ENCODE measurements around the gene ENPP5. TPM values are rescaled to one million over a fixed set of nuclear protein-coding genes. Genes with fewer than 3 reads are reported as not detected.

ENPP5 gene
- total RNA-seq, 1 experiment from 2014 or later, result 9.1 TPM

- Mint-ChIP-seq H3K27ac (no peak overlapping the region), H3K27me3 (ENCODE audit: low read depth) (peaks cover 38% of the 10 kb centered on the region), H3K4me1 (peaks cover 8% of the 10 kb centered on the region), H3K9me3 (no peaks in the 10 kb centered on the region; the same call in 1 of the 2 replicates), H3K36me3 (no peaks in the 10 kb centered on the region), H3K4me3 (no peak overlapping the region)
- ATAC-seq (no peak), DNase-seq (ENCODE audit: low spot score) (no peak)
- CTCF ChIA-PET, result no interaction called here
- TF ChIP-seq TEAD4 (CRISPR knock-in tag; IDR thresholded peaks at IDR 0.05) (no peak), IRF2 (CRISPR knock-in tag; IDR thresholded peaks at IDR 0.05; ENCODE audit: borderline replicate concordance, low read depth) (no peak), ZNF232 (CRISPR knock-in tag; IDR thresholded peaks at IDR 0.05) (no peak), PRRX2 (CRISPR knock-in tag; IDR thresholded peaks at IDR 0.05) (no peak)
- POLR2A ChIA-PET, result no interaction called here
Observed at GRCh38 chr6:46217671-46218131, 46.9 kb upstream of the ENPP5 start.

GRCh38 chr6:46216879-46217278 lies 46.1 kb upstream of the ENPP5 start:
- no peak overlapping the region for H3K4me3 Mint-ChIP-seq
- H3K27me3 Mint-ChIP-seq (ENCODE audit: low read depth), result peaks cover 38% of the 10 kb centered on the region
- ChIA-PET POLR2A (no interaction called here), CTCF (no interaction called here)
- ATAC-seq (no peak), DNase-seq (ENCODE audit: low spot score) (no peak)
- no peaks in the 10 kb centered on the region; the same call in 1 of the 2 replicates for H3K9me3 Mint-ChIP-seq
- H3K36me3 Mint-ChIP-seq, result no peaks in the 10 kb centered on the region
- no peak for TF ChIP-seq USF2 (CRISPR knock-in tag; IDR thresholded peaks at IDR 0.05)
- TF ChIP-seq, protein P1, sequence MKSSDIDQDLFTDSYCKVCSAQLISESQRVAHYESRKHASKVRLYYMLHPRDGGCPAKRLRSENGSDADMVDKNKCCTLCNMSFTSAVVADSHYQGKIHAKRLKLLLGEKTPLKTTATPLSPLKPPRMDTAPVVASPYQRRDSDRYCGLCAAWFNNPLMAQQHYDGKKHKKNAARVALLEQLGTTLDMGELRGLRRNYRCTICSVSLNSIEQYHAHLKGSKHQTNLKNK (CRISPR knock-in tag; IDR thresholded peaks at IDR 0.05), result no peak
- TF ChIP-seq, protein P2, sequence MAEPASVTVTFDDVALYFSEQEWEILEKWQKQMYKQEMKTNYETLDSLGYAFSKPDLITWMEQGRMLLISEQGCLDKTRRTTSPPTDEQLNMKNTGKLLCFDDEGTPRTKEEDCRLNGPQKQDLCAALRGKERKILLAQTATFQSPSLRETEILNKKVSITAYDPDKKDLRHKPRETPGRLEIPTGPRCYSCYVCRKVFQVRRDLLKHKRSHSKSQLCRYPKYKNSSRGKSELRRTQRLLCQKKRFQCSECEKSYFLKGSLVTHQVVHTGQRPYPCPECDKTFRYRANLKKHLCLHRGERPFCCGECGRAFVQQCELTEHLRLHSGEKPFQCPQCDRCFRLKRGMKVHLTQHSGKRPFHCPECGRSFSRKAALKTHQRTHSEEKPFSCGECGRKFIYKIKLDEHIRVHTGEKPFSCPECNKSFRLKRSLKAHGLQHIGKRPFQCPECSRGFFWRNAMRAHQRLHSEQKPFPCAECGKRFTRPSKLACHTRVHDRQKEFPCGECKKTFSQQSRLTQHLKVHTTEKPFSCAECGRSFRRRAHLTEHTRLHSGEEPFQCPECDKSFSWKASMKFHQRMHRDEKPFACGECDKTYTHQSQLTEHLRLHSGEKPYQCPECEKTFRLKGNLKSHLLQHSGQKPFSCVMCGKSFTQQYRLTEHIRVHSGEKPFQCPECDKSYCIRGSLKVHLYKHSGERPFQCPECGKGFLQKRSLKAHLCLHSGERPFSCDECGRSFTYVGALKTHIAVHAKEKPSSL (CRISPR knock-in tag; conservative IDR thresholded peaks at IDR 0.05), result no peak
- no peak for TF ChIP-seq ZNF396 (CRISPR knock-in tag; IDR thresholded peaks at IDR 0.05; ENCODE audit: borderline replicate concordance)
- TF ChIP-seq, protein P3, sequence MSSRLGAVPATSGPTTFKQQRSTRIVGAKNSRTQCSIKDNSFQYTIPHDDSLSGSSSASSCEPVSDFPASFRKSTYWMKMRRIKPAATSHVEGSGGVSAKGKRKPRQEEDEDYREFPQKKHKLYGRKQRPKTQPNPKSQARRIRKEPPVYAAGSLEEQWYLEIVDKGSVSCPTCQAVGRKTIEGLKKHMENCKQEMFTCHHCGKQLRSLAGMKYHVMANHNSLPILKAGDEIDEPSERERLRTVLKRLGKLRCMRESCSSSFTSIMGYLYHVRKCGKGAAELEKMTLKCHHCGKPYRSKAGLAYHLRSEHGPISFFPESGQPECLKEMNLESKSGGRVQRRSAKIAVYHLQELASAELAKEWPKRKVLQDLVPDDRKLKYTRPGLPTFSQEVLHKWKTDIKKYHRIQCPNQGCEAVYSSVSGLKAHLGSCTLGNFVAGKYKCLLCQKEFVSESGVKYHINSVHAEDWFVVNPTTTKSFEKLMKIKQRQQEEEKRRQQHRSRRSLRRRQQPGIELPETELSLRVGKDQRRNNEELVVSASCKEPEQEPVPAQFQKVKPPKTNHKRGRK (CRISPR knock-in tag; IDR thresholded peaks at IDR 0.05; ENCODE audit: borderline replicate concordance), result no peak
- no peak for TF ChIP-seq CBFB (CRISPR knock-in tag; IDR thresholded peaks at IDR 0.05; ENCODE audit: low read depth)
- no peak for TF ChIP-seq ATF6 (CRISPR knock-in tag; IDR thresholded peaks at IDR 0.05)
- no peak for TF ChIP-seq OVOL2 (CRISPR knock-in tag; IDR thresholded peaks at IDR 0.05; ENCODE audit: borderline replicate concordance)
- TF ChIP-seq TCF7 (CRISPR knock-in tag; IDR thresholded peaks at IDR 0.05; ENCODE audit: low read depth), result no peak
- TF ChIP-seq ZNF263 (CRISPR knock-in tag; IDR thresholded peaks at IDR 0.05; ENCODE audit: low read depth), result no peak
- TF ChIP-seq TP53 (CRISPR knock-in tag; IDR thresholded peaks at IDR 0.05), result no peak
- H3K4me1 Mint-ChIP-seq, result peaks cover 8% of the 10 kb centered on the region
- no peak overlapping the region for H3K27ac Mint-ChIP-seq

- DNase-seq (ENCODE audit: low spot score), result no peak
- Mint-ChIP-seq H3K27me3 (ENCODE audit: low read depth) (peaks cover 38% of the 10 kb centered on the region), H3K4me1 (peaks cover 5% of the 10 kb centered on the region), H3K36me3 (no peaks in the 10 kb centered on the region), H3K9me3 (peaks cover 7% of the 10 kb centered on the region), H3K4me3 (no peak overlapping the region), H3K27ac (no peak overlapping the region)
- ATAC-seq, result no peak
- POLR2A ChIA-PET, result interaction anchor here (0.6 to 0.7 kb wide), 2 partner anchors 11 to 22 kb away, joined by 4 read pairs; no protein-coding TSS in a partner anchor
- CTCF ChIA-PET, result interaction anchor here (0.6 to 2.4 kb wide), 4 partner anchors 126 to 518 kb away, joined by 3 to 9 read pairs (median 3); no protein-coding TSS in a partner anchor
- TF ChIP-seq JUN (CRISPR knock-in tag; IDR thresholded peaks at IDR 0.05) (no peak), EMX1 (CRISPR knock-in tag; IDR thresholded peaks at IDR 0.05) (no peak), IRF1 (CRISPR knock-in tag; IDR thresholded peaks at IDR 0.05) (no peak), RELA (CRISPR knock-in tag; IDR thresholded peaks at IDR 0.05; ENCODE audit: borderline replicate concordance) (no peak), GRHL2 (CRISPR knock-in tag; IDR thresholded peaks at IDR 0.05; ENCODE audit: insufficient replicate concordance, severe bottlenecking) (no peak), CREM (CRISPR knock-in tag; IDR thresholded peaks at IDR 0.05) (no peak)
- TF ChIP-seq, protein P4, sequence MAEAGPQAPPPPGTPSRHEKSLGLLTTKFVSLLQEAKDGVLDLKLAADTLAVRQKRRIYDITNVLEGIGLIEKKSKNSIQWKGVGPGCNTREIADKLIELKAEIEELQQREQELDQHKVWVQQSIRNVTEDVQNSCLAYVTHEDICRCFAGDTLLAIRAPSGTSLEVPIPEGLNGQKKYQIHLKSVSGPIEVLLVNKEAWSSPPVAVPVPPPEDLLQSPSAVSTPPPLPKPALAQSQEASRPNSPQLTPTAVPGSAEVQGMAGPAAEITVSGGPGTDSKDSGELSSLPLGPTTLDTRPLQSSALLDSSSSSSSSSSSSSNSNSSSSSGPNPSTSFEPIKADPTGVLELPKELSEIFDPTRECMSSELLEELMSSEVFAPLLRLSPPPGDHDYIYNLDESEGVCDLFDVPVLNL (CRISPR knock-in tag; IDR thresholded peaks at IDR 0.05; ENCODE audit: borderline replicate concordance, low read depth), result no peak
Observed at GRCh38 chr6:46215777-46216176, 45.0 kb upstream of the ENPP5 start.

Data from WTC11 (cell line).